Sigmoid colon (tissue), 7 donors: ENCODE results near the gene USP46. TPM values are rescaled to one million over a fixed set of nuclear protein-coding genes. Genes with fewer than 3 reads are reported as not detected.

ENCODE experiments used
- DNase-seq: peaks from one replicate; pipeline ENCODE4 v3.0.0-alpha.2; 2019
- H3K27ac ChIP-seq, 4 donors: fragments of 200-600 bp; sonication (generic); one replicate each; pipeline ENCODE4 v1.5.1; 2016 to 2019; ENCODE audit warnings: mild to moderate bottlenecking in 1 of 4
- H3K27me3 ChIP-seq, 3 donors: fragments of 200-600 bp; sonication (generic); one replicate each; pipeline ENCODE4 v1.5.1; 2019; ENCODE audit warnings: mild to moderate bottlenecking in 1 of 3
- H3K36me3 ChIP-seq, 4 donors: fragments of 200-600 bp; sonication (generic); one replicate each; pipeline ENCODE4 v1.5.1; 2016 to 2019
- H3K4me1 ChIP-seq, 4 donors: fragments of 200-600 bp; sonication (generic); one replicate each; pipeline ENCODE4 v1.5.1; 2017 to 2019
- H3K4me3 ChIP-seq, 4 donors: fragments of 200-600 bp; sonication (generic); one replicate each; pipeline ENCODE4 v1.5.1; 2017 to 2019; ENCODE audit warnings: mild to moderate bottlenecking in 2 of 4, moderate library complexity in 1 of 4
- H3K9me3 ChIP-seq, 4 donors: fragments of 200-600 bp in 3 of 4; sonication (generic) in 3 of 4; one replicate each; pipeline versions ENCODE4 v1.5.1 to v1.6.1; 2013 to 2019
- CTCF ChIP-seq, 4 experiments: fragments of 450-650 bp in 3 of 4; fragments of 200-600 bp in 1 of 4; IDR thresholded peaks; one replicate each; pipeline ENCODE4 v1.5.1; 2016 to 2019; ENCODE audit warnings: antibody characterized with exemption in 4 of 4, mild to moderate bottlenecking in 3 of 4, moderate library complexity in 2 of 4
- EP300 ChIP-seq, 4 donors: sonication (generic); formaldehyde crosslinking; IDR thresholded peaks; one replicate each; pipeline ENCODE4 v1.6.1; 2017; ENCODE audit warnings: antibody characterized with exemption in 4 of 4
- POLR2A ChIP-seq, 2 donors: fragments of 450-650 bp; IDR thresholded peaks; one replicate each; pipeline ENCODE4 v1.6.1; 2016; ENCODE audit warnings: antibody characterized with exemption in 2 of 2, mild to moderate bottlenecking in 2 of 2, moderate library complexity in 2 of 2
- POLR2AphosphoS5 ChIP-seq, 4 donors: sonication (generic); formaldehyde crosslinking; IDR thresholded peaks; one replicate each; pipeline ENCODE4 v1.6.1; 2017; ENCODE audit warnings: antibody characterized with exemption in 4 of 4
- WGBS, 2 donors: extraction: QIAGEN DNeasy Blood & Tissue Kit; methylation state at CpG; one replicate each; pipeline ENCODE4 v1.1.7; 2013; 5-methylcytosine and 5-hydroxymethylcytosine counted together
- intact Hi-C: fragments of 100-400 bp; cut with DNase I; formaldehyde crosslinking; loops from one replicate; pipeline ENCODE4 v1.15.1; 2023
- polyA plus RNA-seq, 3 donors: library from polyadenylated mRNA; stranded (reverse); fragments of 200-250 nt; gene quantifications; one replicate each; pipeline ENCODE4 v1.2.3, GENCODE V29; 2013
- total RNA-seq, 4 donors: library from RNA; depleted of rRNA; stranded (reverse); fragments of >200 nt; gene quantifications; one replicate each; pipeline ENCODE4 v1.1.0, GENCODE V29; 2016
- donor health status: healthy with polysubstance abuse.
- donor health status: Bipolar disorder and iron deficiency.
- donor health status: healthy.

Gene USP46
- total and polyA plus RNA-seq, 7 donors: 3.3 to 9.1 (median 5.0) TPM

DNA sequence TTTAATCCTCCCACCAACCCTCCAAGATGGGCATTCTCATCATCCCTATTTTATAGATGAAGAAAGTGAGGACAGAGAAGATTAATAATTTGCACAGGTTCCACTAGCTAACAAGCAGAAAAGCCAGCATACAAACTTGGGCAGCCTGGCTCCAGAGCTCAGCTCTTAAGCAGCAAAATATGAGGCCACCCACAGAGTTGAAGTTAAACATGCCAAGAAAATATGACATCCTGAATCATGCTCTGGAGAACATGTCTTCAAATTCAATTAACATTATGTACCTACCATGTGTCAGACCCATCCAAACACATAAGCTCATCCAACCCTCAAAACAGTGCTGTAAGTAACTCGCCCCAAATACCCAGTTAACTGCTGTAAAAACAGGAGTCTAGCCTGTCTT, 33.9 kb downstream of the USP46 start:
- TF ChIP-seq EP300 (IDR thresholded peaks at IDR 0.05) (no peak), POLR2A (IDR thresholded peaks at IDR 0.05) (no peak), POLR2AphosphoS5 (IDR thresholded peaks at IDR 0.05) (no peak)
- no peaks in the 10 kb centered on the region for H3K27me3 ChIP-seq
- no peaks in the 10 kb centered on the region for H3K9me3 ChIP-seq
- 84 to 89% methylated on average over 1 of the region's 1 CpG for WGBS, 2 donors
- H3K4me1 ChIP-seq: no peaks in the 10 kb centered on the region
- H3K27ac ChIP-seq: no peak overlapping the region
- intact Hi-C loops: no loop called here
- no peak for DNase-seq
- no peak overlapping the region for H3K4me3 ChIP-seq
- H3K36me3 ChIP-seq: peaks cover 0 to 17% (median 0%) of the 10 kb centered on the region in 4 donors

DNA sequence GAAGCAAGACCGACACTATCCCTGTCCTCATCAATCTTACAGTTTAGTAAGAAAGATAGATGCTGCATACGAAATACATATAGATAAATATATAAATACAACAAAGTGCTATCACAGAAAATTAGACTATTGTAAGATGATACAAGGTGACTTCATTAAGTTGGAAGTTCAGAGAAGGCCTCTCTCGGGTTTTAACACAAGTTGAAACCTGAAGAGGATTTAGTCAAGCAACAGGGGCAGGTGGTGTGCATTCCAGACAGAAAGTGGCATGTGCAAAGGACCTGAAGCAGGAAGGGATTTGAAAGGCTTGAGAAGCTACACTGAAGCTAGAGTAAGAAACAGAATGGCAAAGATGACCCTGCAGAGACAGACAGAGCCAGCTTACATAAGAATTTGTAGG, 36.5 kb downstream of the USP46 start:
- WGBS, 2 donors: 95 to 96% methylated on average over 3 of the region's 3 CpGs
- TF ChIP-seq POLR2AphosphoS5 (IDR thresholded peaks at IDR 0.05) (no peak), CTCF (IDR thresholded peaks at IDR 0.05) (no peak), POLR2A (IDR thresholded peaks at IDR 0.05) (no peak), EP300 (IDR thresholded peaks at IDR 0.05) (no peak)
- intact Hi-C loops: no loop called here
- H3K27me3 ChIP-seq: no peaks in the 10 kb centered on the region
- no peak overlapping the region for H3K4me3 ChIP-seq
- H3K4me1 ChIP-seq: peaks cover 0 to 4% (median 0%) of the 10 kb centered on the region in 4 donors
- DNase-seq: no peak
- H3K27ac ChIP-seq: no peak overlapping the region
- H3K36me3 ChIP-seq: peaks cover 0 to 10% (median 0%) of the 10 kb centered on the region in 4 donors
- no peaks in the 10 kb centered on the region for H3K9me3 ChIP-seq

DNA sequence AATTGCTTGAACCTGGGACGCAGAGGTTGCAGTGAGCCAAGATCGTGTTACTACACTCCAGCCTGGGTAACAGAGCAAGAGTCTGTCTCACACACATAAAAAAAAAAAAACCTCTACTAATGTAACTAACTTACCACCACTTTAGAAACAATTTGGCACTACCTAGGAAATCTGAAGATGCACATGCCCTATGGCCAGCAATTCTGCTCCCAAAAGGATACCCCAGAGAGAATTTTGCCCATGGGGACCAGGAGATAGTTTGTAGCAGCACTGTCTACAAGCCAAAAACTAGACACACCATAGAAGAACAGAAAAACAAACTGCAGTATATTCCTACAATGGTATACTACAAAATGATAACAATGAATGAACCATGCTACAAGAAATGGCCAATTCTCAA, 37.5 kb downstream of the USP46 start:
- TF ChIP-seq POLR2AphosphoS5 (IDR thresholded peaks at IDR 0.05) (no peak), POLR2A (IDR thresholded peaks at IDR 0.05) (no peak), EP300 (IDR thresholded peaks at IDR 0.05) (no peak), CTCF (IDR thresholded peaks at IDR 0.05) (no peak)
- H3K27ac ChIP-seq: no peak overlapping the region
- peaks cover 0 to 4% (median 0%) of the 10 kb centered on the region in 4 donors for H3K4me1 ChIP-seq
- no peaks in the 10 kb centered on the region for H3K27me3 ChIP-seq
- intact Hi-C loops: no loop called here
- DNase-seq: no peak
- no peaks in the 10 kb centered on the region for H3K9me3 ChIP-seq
- H3K4me3 ChIP-seq: no peak overlapping the region
- peaks cover 0 to 10% (median 0%) of the 10 kb centered on the region in 4 donors for H3K36me3 ChIP-seq
- WGBS, 2 donors: 95 to 96% methylated on average over 2 of the region's 2 CpGs

DNA sequence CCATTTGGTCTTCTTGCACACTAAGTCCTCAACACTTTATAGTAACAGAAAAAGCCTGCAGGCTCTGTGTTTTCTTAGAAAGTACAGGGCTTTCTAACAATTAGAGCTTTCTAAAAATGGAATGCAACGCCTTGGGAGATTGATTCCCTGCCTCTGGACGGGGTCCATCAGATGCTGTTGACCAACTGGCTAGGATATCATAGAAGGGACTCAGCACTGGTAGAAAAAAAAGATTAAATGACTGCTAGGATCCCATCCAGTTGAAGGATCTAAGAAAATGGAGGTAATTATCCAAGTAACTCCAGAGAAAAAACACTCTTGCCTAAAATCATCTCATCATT, 39.5 kb downstream of the USP46 start:
- intact Hi-C loops: no loop called here
- H3K4me1 ChIP-seq: peaks cover 0 to 4% (median 0%) of the 10 kb centered on the region in 4 donors
- no peaks in the 10 kb centered on the region for H3K36me3 ChIP-seq
- 58 to 77% methylated on average over 2 of the region's 2 CpGs for WGBS, 2 donors
- H3K27ac ChIP-seq: no peak overlapping the region
- H3K4me3 ChIP-seq: no peak overlapping the region
- no peak for DNase-seq
- TF ChIP-seq POLR2AphosphoS5 (IDR thresholded peaks at IDR 0.05): no peak
- no peak for TF ChIP-seq POLR2A (IDR thresholded peaks at IDR 0.05)
- no peak for TF ChIP-seq EP300 (IDR thresholded peaks at IDR 0.05)
- TF ChIP-seq CTCF (IDR thresholded peaks at IDR 0.05): no peak
- no peaks in the 10 kb centered on the region for H3K27me3 ChIP-seq
- H3K9me3 ChIP-seq: no peaks in the 10 kb centered on the region

DNA sequence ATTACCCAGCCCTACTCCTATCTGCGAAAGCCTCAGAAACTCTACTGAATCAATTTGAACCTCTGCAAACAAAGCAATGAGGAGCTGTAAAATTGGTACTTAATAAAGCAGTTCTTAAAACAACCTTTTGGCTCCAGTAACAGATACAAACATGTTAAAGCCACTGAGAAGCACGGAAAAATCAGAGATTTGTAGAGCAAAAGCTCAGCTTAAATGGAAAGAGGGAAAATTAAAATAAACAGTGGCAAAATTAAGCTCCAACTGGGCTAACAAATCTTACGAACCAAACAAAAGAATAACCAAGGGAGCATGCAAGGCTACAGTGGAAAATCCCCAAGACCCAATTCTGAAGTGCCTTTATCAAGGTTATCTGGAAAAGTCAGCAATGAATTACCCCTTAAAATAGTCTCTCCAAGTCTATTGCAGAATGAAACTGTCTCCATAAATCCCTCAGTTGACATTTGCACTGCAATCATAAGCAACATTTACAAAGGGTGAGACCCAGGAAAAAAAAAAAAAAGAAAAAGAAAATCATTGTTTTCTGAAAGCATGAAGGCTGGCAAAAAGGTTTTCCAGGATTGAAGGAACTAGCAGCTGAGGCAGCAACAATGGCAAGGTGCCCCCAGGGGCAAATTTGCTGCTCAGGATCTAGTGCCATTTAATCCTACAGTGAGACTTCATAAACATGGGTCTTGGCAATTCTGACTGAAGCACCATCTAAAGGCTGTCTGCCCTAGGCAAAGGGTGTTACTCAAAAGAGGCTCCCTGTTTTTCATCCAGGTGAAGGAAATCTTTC, 40.1 kb downstream of the USP46 start:
- no peaks in the 10 kb centered on the region for H3K27me3 ChIP-seq
- 16 to 68% methylated on average over 3 of the region's 3 CpGs for WGBS, 2 donors
- TF ChIP-seq POLR2AphosphoS5 (IDR thresholded peaks at IDR 0.05) (no peak), POLR2A (IDR thresholded peaks at IDR 0.05) (no peak), CTCF (IDR thresholded peaks at IDR 0.05) (no peak)
- H3K27ac ChIP-seq: no peak overlapping the region
- no peak for DNase-seq
- H3K9me3 ChIP-seq: no peaks in the 10 kb centered on the region
- no peaks in the 10 kb centered on the region for H3K36me3 ChIP-seq
- peaks cover 0 to 4% (median 0%) of the 10 kb centered on the region in 4 donors for H3K4me1 ChIP-seq
- H3K4me3 ChIP-seq: no peak overlapping the region
- intact Hi-C loops: no loop called here
